Activated T-cell treated with anti-CD3 and anti-CD28 coated beads, Interleukin-2, amount 50 U/mL, for 24 hours (primary cell): Measurements from ENCODE around the gene LPIN3.

ENCODE experiments used
- DNase-seq: peaks from one replicate; pipeline ENCODE4 v3.0.0-alpha.2; 2020
- H3K27ac Mint-ChIP-seq: 2 replicates; pipeline ENCODE4 v1.8.0; 2020; ENCODE audit warnings: mild to moderate bottlenecking, mixed read lengths
- H3K27me3 Mint-ChIP-seq: 2 replicates; pipeline ENCODE4 v1.8.0; 2020; ENCODE audit warnings: mixed read lengths
- H3K36me3 Mint-ChIP-seq: 2 replicates; pipeline ENCODE4 v1.8.0; 2020; ENCODE audit warnings: low read depth, mixed read lengths
- H3K4me1 Mint-ChIP-seq: 2 replicates; pipeline ENCODE4 v1.8.0; 2020; ENCODE audit warnings: low read depth, mixed read lengths
- H3K4me3 Mint-ChIP-seq: 2 replicates; pipeline ENCODE4 v1.8.0; 2020; ENCODE audit warnings: mild to moderate bottlenecking, moderate library complexity, mixed read lengths
- H3K9me3 Mint-ChIP-seq: 2 replicates; pipeline ENCODE4 v1.8.0; 2020; ENCODE audit warnings: mixed read lengths

The LPIN3 gene

GRCh38 chr20:41376349-41376748 is 35.7 kb downstream of the LPIN3 start:
- H3K4me3 Mint-ChIP-seq: no peak overlapping the region

GRCh38 chr20:41377275-41377674 is 36.7 kb downstream of the LPIN3 start:
- DNase-seq: no peak
- H3K27ac Mint-ChIP-seq: no peak overlapping the region
- no peaks in the 10 kb centered on the region for H3K9me3 Mint-ChIP-seq
- H3K27me3 Mint-ChIP-seq: peaks cover 58% of the 10 kb centered on the region
- peaks cover 2% of the 10 kb centered on the region for H3K4me1 Mint-ChIP-seq
- H3K36me3 Mint-ChIP-seq: no peaks in the 10 kb centered on the region
- no peak overlapping the region for H3K4me3 Mint-ChIP-seq

More at GRCh38 chr20:41376349-41376748, 35.7 kb downstream of the LPIN3 start:
- H3K4me1 Mint-ChIP-seq: peaks cover 2% of the 10 kb centered on the region
- no peak for DNase-seq
- peaks cover 2% of the 10 kb centered on the region for H3K9me3 Mint-ChIP-seq
- H3K27me3 Mint-ChIP-seq: peaks cover 57% of the 10 kb centered on the region
- no peak overlapping the region for H3K27ac Mint-ChIP-seq
- H3K36me3 Mint-ChIP-seq: no peaks in the 10 kb centered on the region

GRCh38 chr20:41379551-41379950 is 38.9 kb downstream of the LPIN3 start:
- Mint-ChIP-seq H3K27ac (no peak overlapping the region), H3K4me3 (no peak overlapping the region), H3K36me3 (no peaks in the 10 kb centered on the region), H3K4me1 (peaks cover 2% of the 10 kb centered on the region), H3K9me3 (peaks cover 2% of the 10 kb centered on the region), H3K27me3 (peaks cover 44% of the 10 kb centered on the region)
- no peak for DNase-seq

- Mint-ChIP-seq H3K27ac (no peak overlapping the region), H3K9me3 (peaks cover 2% of the 10 kb centered on the region), H3K27me3 (peaks cover 43% of the 10 kb centered on the region), H3K4me1 (peaks cover 2% of the 10 kb centered on the region), H3K4me3 (no peak overlapping the region), H3K36me3 (no peaks in the 10 kb centered on the region)
- DNase-seq: no peak
These were observed 40.1 kb downstream of the LPIN3 start for GRCh38 chr20:41380551-41381193.

- DNase-seq: no peak
- Mint-ChIP-seq H3K27me3 (peaks cover 22% of the 10 kb centered on the region), H3K9me3 (peaks cover 2% of the 10 kb centered on the region), H3K4me3 (no peak overlapping the region), H3K4me1 (peaks cover 2% of the 10 kb centered on the region), H3K27ac (no peak overlapping the region), H3K36me3 (no peaks in the 10 kb centered on the region)
These were observed 42.2 kb downstream of the LPIN3 start for GRCh38 chr20:41382791-41383305.

- Mint-ChIP-seq H3K9me3 (peaks cover 2% of the 10 kb centered on the region), H3K27me3 (peaks cover 11% of the 10 kb centered on the region), H3K4me1 (no peaks in the 10 kb centered on the region), H3K27ac (no peak overlapping the region), H3K4me3 (no peak overlapping the region), H3K36me3 (no peaks in the 10 kb centered on the region)
- no peak for DNase-seq
These were observed 46.1 kb downstream of the LPIN3 start for GRCh38 chr20:41386502-41387427.

- H3K4me3 Mint-ChIP-seq: no peak overlapping the region
- peaks cover 6% of the 10 kb centered on the region for H3K27me3 Mint-ChIP-seq
- no peak overlapping the region for H3K27ac Mint-ChIP-seq
- no peaks in the 10 kb centered on the region for H3K36me3 Mint-ChIP-seq
- no peak for DNase-seq
- H3K4me1 Mint-ChIP-seq: no peaks in the 10 kb centered on the region
- H3K9me3 Mint-ChIP-seq: peaks cover 2% of the 10 kb centered on the region
These were observed 46.8 kb downstream of the LPIN3 start for GRCh38 chr20:41387444-41387851.

GRCh38 chr20:41390889-41391288 is 50.3 kb downstream of the LPIN3 start:
- Mint-ChIP-seq H3K36me3 (no peaks in the 10 kb centered on the region), H3K9me3 (no peaks in the 10 kb centered on the region), H3K27ac (no peak overlapping the region), H3K27me3 (no peaks in the 10 kb centered on the region), H3K4me1 (no peaks in the 10 kb centered on the region), H3K4me3 (no peak overlapping the region)
- DNase-seq: no peak

- Mint-ChIP-seq H3K27ac (no peak overlapping the region), H3K36me3 (no peaks in the 10 kb centered on the region), H3K27me3 (no peaks in the 10 kb centered on the region), H3K4me3 (no peak overlapping the region), H3K9me3 (no peaks in the 10 kb centered on the region), H3K4me1 (no peaks in the 10 kb centered on the region)
- DNase-seq: no peak
These were observed 51.0 kb downstream of the LPIN3 start for GRCh38 chr20:41391587-41392001.

- no peaks in the 10 kb centered on the region for H3K9me3 Mint-ChIP-seq
- H3K36me3 Mint-ChIP-seq: no peaks in the 10 kb centered on the region
- no peaks in the 10 kb centered on the region for H3K4me1 Mint-ChIP-seq
- H3K4me3 Mint-ChIP-seq: no peak overlapping the region
- H3K27ac Mint-ChIP-seq: no peak overlapping the region
- DNase-seq: no peak
- H3K27me3 Mint-ChIP-seq: no peaks in the 10 kb centered on the region
These were observed 51.7 kb downstream of the LPIN3 start for GRCh38 chr20:41392295-41392694.

- Mint-ChIP-seq H3K27ac (no peak overlapping the region), H3K4me1 (no peaks in the 10 kb centered on the region), H3K36me3 (no peaks in the 10 kb centered on the region), H3K27me3 (no peaks in the 10 kb centered on the region), H3K9me3 (no peaks in the 10 kb centered on the region), H3K4me3 (no peak overlapping the region)
- DNase-seq: no peak
These were observed 52.5 kb downstream of the LPIN3 start for GRCh38 chr20:41392871-41393704.

- DNase-seq: no peak
- H3K4me1 Mint-ChIP-seq: no peaks in the 10 kb centered on the region
- no peaks in the 10 kb centered on the region for H3K9me3 Mint-ChIP-seq
- no peak overlapping the region for H3K4me3 Mint-ChIP-seq
- H3K36me3 Mint-ChIP-seq: no peaks in the 10 kb centered on the region
- H3K27me3 Mint-ChIP-seq: no peaks in the 10 kb centered on the region
- H3K27ac Mint-ChIP-seq: no peak overlapping the region
These were observed 53.1 kb downstream of the LPIN3 start for GRCh38 chr20:41393705-41394066.

GRCh38 chr20:41394081-41394480 is 53.5 kb downstream of the LPIN3 start:
- Mint-ChIP-seq H3K27ac (no peak overlapping the region), H3K4me3 (no peak overlapping the region), H3K27me3 (no peaks in the 10 kb centered on the region), H3K4me1 (no peaks in the 10 kb centered on the region), H3K9me3 (no peaks in the 10 kb centered on the region), H3K36me3 (no peaks in the 10 kb centered on the region)
- DNase-seq: no peak

GRCh38 chr20:41394931-41395666 is 54.5 kb downstream of the LPIN3 start:
- Mint-ChIP-seq H3K4me1 (no peaks in the 10 kb centered on the region), H3K9me3 (no peaks in the 10 kb centered on the region), H3K4me3 (no peak overlapping the region), H3K27ac (no peak overlapping the region), H3K36me3 (no peaks in the 10 kb centered on the region), H3K27me3 (no peaks in the 10 kb centered on the region)
- no peak for DNase-seq
